Neuronal stem cell (in vitro differentiated cells): ENCODE data around the gene CCDC91.

Experiments
- DNase-seq: peaks from one replicate; pipeline ENCODE4 v3.0.0-alpha.2; 2013; ENCODE audit warnings: low spot score
- H2AFZ ChIP-seq: one replicate; pipeline ENCODE4 v1.6.1; 2013; ENCODE audit warnings: mild to moderate bottlenecking, low read length, inconsistent platforms
- H2AK5ac ChIP-seq: 2 replicates; pipeline ENCODE4 v1.6.1; 2013; ENCODE audit warnings: low read depth, mild to moderate bottlenecking, inconsistent platforms, low read length, moderate library complexity, mixed read lengths
- H2BK120ac ChIP-seq: 2 replicates; pipeline ENCODE4 v1.6.1; 2013; ENCODE audit warnings: low read depth, mild to moderate bottlenecking, inconsistent platforms, low read length, moderate library complexity, mixed read lengths
- H2BK12ac ChIP-seq: one replicate; pipeline ENCODE4 v1.6.1; 2013; ENCODE audit warnings: low read length, inconsistent platforms
- H2BK15ac ChIP-seq: 2 replicates; pipeline ENCODE4 v1.6.1; 2013; ENCODE audit warnings: mild to moderate bottlenecking, low read length, inconsistent platforms, mixed read lengths
- H2BK5ac ChIP-seq: one replicate; pipeline ENCODE4 v1.6.1; 2013; ENCODE audit warnings: inconsistent platforms, mild to moderate bottlenecking, low read length, moderate library complexity
- H3K14ac ChIP-seq: one replicate; pipeline ENCODE4 v1.6.1; 2013; ENCODE audit warnings: low read length, inconsistent platforms
- H3K18ac ChIP-seq: 2 replicates; pipeline ENCODE4 v1.6.1; 2013; ENCODE audit warnings: low read length, inconsistent platforms
- H3K23ac ChIP-seq: 2 replicates; pipeline ENCODE4 v1.6.1; 2013; ENCODE audit warnings: low read depth, mild to moderate bottlenecking, mixed read lengths, low read length, inconsistent platforms; ENCODE audit not compliant: poor library complexity
- H3K27ac ChIP-seq: replicated peaks from 3 replicates; pipeline ENCODE4 v1.5.1; 2013; ENCODE audit warnings: low read length, inconsistent platforms
- H3K27me3 ChIP-seq, 3 experiments: 2 replicates each; pipeline ENCODE4 v1.6.1; 2013; ENCODE audit warnings: low read length in 3 of 3, mild to moderate bottlenecking in 2 of 3, inconsistent platforms in 1 of 3, low read depth in 1 of 3, mixed read lengths in 1 of 3, moderate library complexity in 1 of 3; ENCODE audit not compliant: control insufficient read depth in 3 of 3, insufficient read depth in 3 of 3
- H3K36me3 ChIP-seq, 2 donors: replicated peaks in 1 of 2; 2 replicates each; pipeline ENCODE4 v1.6.1; 2013; ENCODE audit warnings: low read length in 2 of 2; ENCODE audit not compliant: control insufficient read depth in 2 of 2, insufficient read depth in 2 of 2
- H3K4ac ChIP-seq: 2 replicates; pipeline ENCODE4 v1.6.1; 2013; ENCODE audit warnings: inconsistent platforms, mild to moderate bottlenecking, low read length, moderate library complexity
- H3K4me1 ChIP-seq, 2 donors: 1 replicate in 1 of 2; 2 replicates in 1 of 2; pipeline ENCODE4 v1.6.1; 2013; ENCODE audit warnings: low read length in 2 of 2, low read depth in 1 of 2; ENCODE audit not compliant: control insufficient read depth in 2 of 2, insufficient read depth in 1 of 2
- H3K4me2 ChIP-seq: one replicate; pipeline ENCODE4 v1.6.1; 2013; ENCODE audit warnings: mild to moderate bottlenecking, low read length, inconsistent platforms; ENCODE audit not compliant: insufficient read depth, poor library complexity, severe bottlenecking
- H3K4me3 ChIP-seq, 2 donors: 2 replicates each; pipeline ENCODE4 v1.5.1; 2013; ENCODE audit warnings: low read length in 2 of 2, mild to moderate bottlenecking in 2 of 2, inconsistent platforms in 1 of 2, moderate library complexity in 1 of 2
- H3K79me1 ChIP-seq: one replicate; pipeline ENCODE4 v1.6.1; 2013; ENCODE audit warnings: low read depth, mild to moderate bottlenecking, inconsistent platforms, low read length, moderate library complexity
- H3K9ac ChIP-seq: one replicate; pipeline ENCODE4 v1.6.1; 2013; ENCODE audit warnings: mild to moderate bottlenecking, low read depth, low read length, inconsistent platforms; ENCODE audit not compliant: poor library complexity
- H3K9me3 ChIP-seq, 2 donors: replicated peaks in 1 of 2; 2 replicates each; pipeline versions ENCODE3 to v1.6.1; 2013; ENCODE audit warnings: low read length in 2 of 2, mild to moderate bottlenecking in 2 of 2, inconsistent platforms in 1 of 2, low read depth in 1 of 2, mixed read lengths in 1 of 2, moderate library complexity in 1 of 2; ENCODE audit not compliant: control insufficient read depth in 2 of 2, insufficient read depth in 1 of 2
- H4K8ac ChIP-seq: one replicate; pipeline ENCODE4 v1.6.1; 2013; ENCODE audit warnings: low read depth, mild to moderate bottlenecking, inconsistent platforms, low read length, moderate library complexity
- H4K91ac ChIP-seq: one replicate; pipeline ENCODE4 v1.6.1; 2013; ENCODE audit warnings: low read length, low read depth, mild to moderate bottlenecking, inconsistent platforms; ENCODE audit not compliant: poor library complexity
- WGBS, 2 donors: extraction: QIAGEN DNeasy Blood & Tissue Kit; methylation state at CpG; one replicate each; pipeline ENCODE4 v1.1.7; 2013; ENCODE audit warnings: missing lambda C conversion rate in 2 of 2, mixed read lengths in 1 of 2; ENCODE audit not compliant: insufficient read length in 2 of 2, insufficient replicate concordance in 1 of 2; ENCODE audit errors: extremely low coverage in 2 of 2; 5-methylcytosine and 5-hydroxymethylcytosine counted together

Gene CCDC91

GRCh38 chr12:28413460-28414109 lies 223.3 kb downstream of the CCDC91 start:
- DNase-seq = no peak
- H3K18ac ChIP-seq = no peak overlapping the region
- no peak overlapping the region for H4K8ac ChIP-seq
- H2BK120ac ChIP-seq = no peak overlapping the region
- H2BK5ac ChIP-seq = no peak overlapping the region
- no peak overlapping the region for H4K91ac ChIP-seq
- H3K79me1 ChIP-seq = no peaks in the 10 kb centered on the region
- no CpG with 5 or more reads among the region's 6 CpGs for WGBS, 2 donors
- H3K4ac ChIP-seq = no peak overlapping the region
- no peak overlapping the region for H2BK15ac ChIP-seq
- H3K4me3 ChIP-seq = no peak overlapping the region
- no peak overlapping the region for H2BK12ac ChIP-seq
- H2AFZ ChIP-seq = no peak overlapping the region
- H3K36me3 ChIP-seq = peaks cover 0 to 1% of the 10 kb centered on the region in 2 donors
- no peaks in the 10 kb centered on the region for H3K27me3 ChIP-seq
- no peak overlapping the region for H2AK5ac ChIP-seq
- no peak overlapping the region for H3K27ac ChIP-seq
- no peak overlapping the region for H3K23ac ChIP-seq
- no peak overlapping the region for H3K14ac ChIP-seq
- no peak overlapping the region for H3K9ac ChIP-seq
- no peaks in the 10 kb centered on the region for H3K4me1 ChIP-seq
- H3K4me2 ChIP-seq = no peak overlapping the region
- H3K9me3 ChIP-seq = no peaks in the 10 kb centered on the region

- H2BK15ac ChIP-seq = no peak overlapping the region
- H3K27me3 ChIP-seq = no peaks in the 10 kb centered on the region
- WGBS, 2 donors = no CpG with 5 or more reads among the region's 1 CpG
- H3K36me3 ChIP-seq = peaks cover 0 to 1% of the 10 kb centered on the region in 2 donors
- H2BK5ac ChIP-seq = no peak overlapping the region
- no peaks in the 10 kb centered on the region for H3K79me1 ChIP-seq
- no peak overlapping the region for H2AFZ ChIP-seq
- no peaks in the 10 kb centered on the region for H3K9me3 ChIP-seq
- no peak overlapping the region for H4K91ac ChIP-seq
- no peak overlapping the region for H3K4me3 ChIP-seq
- no peak overlapping the region for H2BK12ac ChIP-seq
- no peaks in the 10 kb centered on the region for H3K4me1 ChIP-seq
- H3K14ac ChIP-seq = no peak overlapping the region
- no peak overlapping the region for H2BK120ac ChIP-seq
- no peak overlapping the region for H2AK5ac ChIP-seq
- H3K18ac ChIP-seq = no peak overlapping the region
- no peak overlapping the region for H3K4me2 ChIP-seq
- no peak for DNase-seq
- no peak overlapping the region for H4K8ac ChIP-seq
- no peak overlapping the region for H3K4ac ChIP-seq
- no peak overlapping the region for H3K27ac ChIP-seq
- H3K23ac ChIP-seq = no peak overlapping the region
- H3K9ac ChIP-seq = no peak overlapping the region
Measured at GRCh38 chr12:28415755-28416154, 225.5 kb downstream of the CCDC91 start.

- Histone ChIP-seq H4K8ac (no peak overlapping the region), H3K36me3 (no peaks in the 10 kb centered on the region), H3K4me3 (no peak overlapping the region), H4K91ac (no peak overlapping the region), H3K23ac (no peak overlapping the region), H2AFZ (no peak overlapping the region), H3K9ac (no peak overlapping the region), H2BK5ac (no peak overlapping the region), H3K27ac (no peak overlapping the region), H2BK12ac (no peak overlapping the region), H3K9me3 (no peaks in the 10 kb centered on the region), H2BK120ac (no peak overlapping the region), H3K14ac (no peak overlapping the region), H3K4me1 (no peaks in the 10 kb centered on the region), H2BK15ac (no peak overlapping the region), H3K27me3 (no peaks in the 10 kb centered on the region), H3K4me2 (no peak overlapping the region), H3K79me1 (no peaks in the 10 kb centered on the region), H3K4ac (no peak overlapping the region), H2AK5ac (no peak overlapping the region), H3K18ac (no peak overlapping the region)
- WGBS, 2 donors = no CpG with 5 or more reads among the region's 1 CpG
- no peak for DNase-seq
Measured at GRCh38 chr12:28421374-28421773, 231.1 kb downstream of the CCDC91 start.

- Histone ChIP-seq H3K4me2 (no peak overlapping the region), H3K18ac (no peak overlapping the region), H3K27ac (no peak overlapping the region), H2BK12ac (no peak overlapping the region), H2AK5ac (no peak overlapping the region), H4K8ac (no peak overlapping the region), H2BK15ac (no peak overlapping the region), H3K23ac (no peak overlapping the region), H3K4ac (no peak overlapping the region), H3K4me3 (no peak overlapping the region), H3K36me3 (no peaks in the 10 kb centered on the region), H3K79me1 (no peaks in the 10 kb centered on the region), H3K14ac (no peak overlapping the region), H3K9me3 (peaks cover 0 to 3% of the 10 kb centered on the region in 2 donors), H2BK5ac (no peak overlapping the region), H3K4me1 (no peaks in the 10 kb centered on the region), H4K91ac (no peak overlapping the region), H2AFZ (peak overlapping the region; percentile 36), H3K9ac (no peak overlapping the region), H3K27me3 (no peaks in the 10 kb centered on the region), H2BK120ac (no peak overlapping the region)
- DNase-seq = no peak
- WGBS, 2 donors = no CpG with 5 or more reads among the region's 3 CpGs
Measured at GRCh38 chr12:28424965-28425364, 234.7 kb downstream of the CCDC91 start.
